HUES48 (cell line): ENCODE measurements around the gene CLIC5.
A peak's percentile ranks its signal among the peaks of the same experiment; 100 is the strongest.

Experiments used
- H3K27ac ChIP-seq: one replicate; pipeline ENCODE4 v1.7.0; 2013; ENCODE audit warnings: low read depth, low read length, inconsistent platforms
- H3K27me3 ChIP-seq: 2 replicates; pipeline ENCODE4 v1.6.1; 2013; ENCODE audit warnings: mild to moderate bottlenecking, low read length; ENCODE audit not compliant: control insufficient read depth, insufficient read depth
- H3K36me3 ChIP-seq: 2 replicates; pipeline ENCODE4 v1.6.1; 2013; ENCODE audit warnings: low read length; ENCODE audit not compliant: control insufficient read depth, insufficient read depth
- H3K4me1 ChIP-seq: 2 replicates; pipeline ENCODE4 v1.6.1; 2013; ENCODE audit warnings: mild to moderate bottlenecking, low read length; ENCODE audit not compliant: control insufficient read depth, insufficient read depth
- H3K4me3 ChIP-seq: 2 replicates; pipeline ENCODE4 v1.5.1; 2013; ENCODE audit warnings: mild to moderate bottlenecking, low read depth, low read length
- H3K9ac ChIP-seq: 2 replicates; pipeline ENCODE4 v1.6.1; 2013; ENCODE audit warnings: mild to moderate bottlenecking, low read depth, low read length, moderate library complexity
- H3K9me3 ChIP-seq: 2 replicates; pipeline ENCODE4 v1.6.1; 2013; ENCODE audit warnings: low read length; ENCODE audit not compliant: control insufficient read depth, insufficient read depth

The CLIC5 gene

GRCh38 chr6:45903959-45904358 lies 111.7 kb downstream of the CLIC5 start:
- no peaks in the 10 kb centered on the region for H3K36me3 ChIP-seq
- peaks cover 30% of the 10 kb centered on the region for H3K27me3 ChIP-seq
- H3K9ac ChIP-seq, result no peak overlapping the region
- H3K4me1 ChIP-seq, result peaks cover 31% of the 10 kb centered on the region
- no peaks in the 10 kb centered on the region for H3K9me3 ChIP-seq
- no peak overlapping the region for H3K27ac ChIP-seq
- H3K4me3 ChIP-seq, result no peak overlapping the region

GRCh38 chr6:45902984-45903383 lies 112.7 kb downstream of the CLIC5 start:
- no peak overlapping the region for H3K27ac ChIP-seq
- H3K36me3 ChIP-seq, result no peaks in the 10 kb centered on the region
- peaks cover 30% of the 10 kb centered on the region for H3K27me3 ChIP-seq
- H3K9ac ChIP-seq, result no peak overlapping the region
- no peak overlapping the region for H3K4me3 ChIP-seq
- peaks cover 38% of the 10 kb centered on the region for H3K4me1 ChIP-seq
- no peaks in the 10 kb centered on the region for H3K9me3 ChIP-seq

- Histone ChIP-seq H3K27ac (peak overlapping the region; percentile 84), H3K4me1 (peaks cover 38% of the 10 kb centered on the region), H3K4me3 (no peak overlapping the region), H3K36me3 (no peaks in the 10 kb centered on the region), H3K27me3 (peaks cover 30% of the 10 kb centered on the region), H3K9ac (no peak overlapping the region), H3K9me3 (no peaks in the 10 kb centered on the region)
Observed at GRCh38 chr6:45901767-45902650, 113.7 kb downstream of the CLIC5 start.

GRCh38 chr6:45900808-45901752 lies 114.6 kb downstream of the CLIC5 start:
- no peaks in the 10 kb centered on the region for H3K9me3 ChIP-seq
- H3K4me1 ChIP-seq, result peaks cover 38% of the 10 kb centered on the region
- peak overlapping the region; percentile 84 for H3K27ac ChIP-seq
- H3K9ac ChIP-seq, result no peak overlapping the region
- H3K27me3 ChIP-seq, result peaks cover 30% of the 10 kb centered on the region
- H3K36me3 ChIP-seq, result no peaks in the 10 kb centered on the region
- no peak overlapping the region for H3K4me3 ChIP-seq

- Histone ChIP-seq H3K27me3 (peaks cover 30% of the 10 kb centered on the region), H3K4me1 (peaks cover 38% of the 10 kb centered on the region), H3K9ac (no peak overlapping the region), H3K9me3 (no peaks in the 10 kb centered on the region), H3K27ac (no peak overlapping the region), H3K36me3 (no peaks in the 10 kb centered on the region), H3K4me3 (no peak overlapping the region)
Observed at GRCh38 chr6:45899683-45899946, 116.0 kb downstream of the CLIC5 start.

GRCh38 chr6:45898941-45899682 lies 116.5 kb downstream of the CLIC5 start:
- Histone ChIP-seq H3K4me1 (peaks cover 38% of the 10 kb centered on the region), H3K9ac (no peak overlapping the region), H3K27ac (peak overlapping the region; percentile 10), H3K36me3 (no peaks in the 10 kb centered on the region), H3K27me3 (peaks cover 30% of the 10 kb centered on the region), H3K4me3 (no peak overlapping the region), H3K9me3 (no peaks in the 10 kb centered on the region)

- Histone ChIP-seq H3K27me3 (peaks cover 17% of the 10 kb centered on the region), H3K4me3 (no peak overlapping the region), H3K9ac (no peak overlapping the region), H3K4me1 (peaks cover 36% of the 10 kb centered on the region), H3K9me3 (no peaks in the 10 kb centered on the region), H3K36me3 (no peaks in the 10 kb centered on the region), H3K27ac (no peak overlapping the region)
Observed at GRCh38 chr6:45896783-45897441, 118.7 kb downstream of the CLIC5 start.

- H3K4me1 ChIP-seq, result peaks cover 23% of the 10 kb centered on the region
- no peak overlapping the region for H3K9ac ChIP-seq
- H3K36me3 ChIP-seq, result no peaks in the 10 kb centered on the region
- H3K4me3 ChIP-seq, result no peak overlapping the region
- peaks cover 13% of the 10 kb centered on the region for H3K27me3 ChIP-seq
- H3K27ac ChIP-seq, result no peak overlapping the region
- no peaks in the 10 kb centered on the region for H3K9me3 ChIP-seq
Observed at GRCh38 chr6:45895569-45895968, 120.1 kb downstream of the CLIC5 start.

- Histone ChIP-seq H3K4me3 (no peak overlapping the region), H3K27me3 (no peaks in the 10 kb centered on the region; the same call in 1 of the 2 replicates), H3K4me1 (no peaks in the 10 kb centered on the region), H3K36me3 (no peaks in the 10 kb centered on the region), H3K9ac (no peak overlapping the region), H3K9me3 (no peaks in the 10 kb centered on the region), H3K27ac (no peak overlapping the region)
Observed at GRCh38 chr6:45892696-45893245, 122.9 kb downstream of the CLIC5 start.

- Histone ChIP-seq H3K9me3 (no peaks in the 10 kb centered on the region), H3K27me3 (no peaks in the 10 kb centered on the region; the same call in 1 of the 2 replicates), H3K4me1 (no peaks in the 10 kb centered on the region), H3K27ac (no peak overlapping the region), H3K4me3 (no peak overlapping the region), H3K36me3 (no peaks in the 10 kb centered on the region), H3K9ac (no peak overlapping the region)
Observed at GRCh38 chr6:45892196-45892595, 123.5 kb downstream of the CLIC5 start.
